BLaER1 (cell line): ENCODE measurements around the gene UBIAD1.
A peak's percentile ranks its signal among the peaks of the same experiment; 100 is the strongest.

Source experiments
- H3K27ac ChIP-seq: shearing (Covaris generic); formaldehyde crosslinking; 2 replicates; pipeline ENCODE4 v1.8.1; 2022
- H3K27me3 ChIP-seq: shearing (Covaris generic); formaldehyde crosslinking; 2 replicates; pipeline ENCODE4 v1.8.1; 2022
- H3K36me3 ChIP-seq: shearing (Covaris generic); formaldehyde crosslinking; 2 replicates; pipeline ENCODE4 v1.8.1; 2022
- H3K4me1 ChIP-seq: shearing (Covaris generic); formaldehyde crosslinking; 2 replicates; pipeline ENCODE4 v1.8.1; 2022
- H3K4me2 ChIP-seq: shearing (Covaris generic); formaldehyde crosslinking; 2 replicates; pipeline ENCODE4 v1.8.1; 2022
- H3K4me3 ChIP-seq: shearing (Covaris generic); formaldehyde crosslinking; 2 replicates; pipeline ENCODE4 v1.8.1; 2022
- H3K9ac ChIP-seq: shearing (Covaris generic); formaldehyde crosslinking; 2 replicates; pipeline ENCODE4 v1.8.1; 2022
- H3K9me3 ChIP-seq: shearing (Covaris generic); formaldehyde crosslinking; 2 replicates; pipeline ENCODE4 v1.8.1; 2022
- H4K20me1 ChIP-seq: shearing (Covaris generic); formaldehyde crosslinking; 2 replicates; pipeline ENCODE4 v1.8.1; 2022
- Cebpa-rat ChIP-seq: shearing (Covaris generic); IDR thresholded peaks from 2 replicates; pipeline ENCODE4 v1.8.1; 2022

Gene UBIAD1, protein sequence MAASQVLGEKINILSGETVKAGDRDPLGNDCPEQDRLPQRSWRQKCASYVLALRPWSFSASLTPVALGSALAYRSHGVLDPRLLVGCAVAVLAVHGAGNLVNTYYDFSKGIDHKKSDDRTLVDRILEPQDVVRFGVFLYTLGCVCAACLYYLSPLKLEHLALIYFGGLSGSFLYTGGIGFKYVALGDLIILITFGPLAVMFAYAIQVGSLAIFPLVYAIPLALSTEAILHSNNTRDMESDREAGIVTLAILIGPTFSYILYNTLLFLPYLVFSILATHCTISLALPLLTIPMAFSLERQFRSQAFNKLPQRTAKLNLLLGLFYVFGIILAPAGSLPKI

GRCh38 chr1:11272832-11273594 is at the start of gene UBIAD1:
UBIAD1 (plus strand) TSS chr1:11273198; CDS start chr1:11273532, 334 bp downstream.
- peak within 1 kb of the TSS; percentile 99 for H3K27ac ChIP-seq
- peak within 1 kb of the TSS; percentile 98 for H3K9ac ChIP-seq
- H3K4me1 ChIP-seq: peaks cover 39% of the 10 kb centered on the region
- peaks cover 7% of the 10 kb centered on the region; the same call in 1 of the 2 replicates for H4K20me1 ChIP-seq
- peak within 1 kb of the TSS; percentile 83 for H3K4me3 ChIP-seq
- H3K27me3 ChIP-seq: no peaks in the 10 kb centered on the region
- TF ChIP-seq Cebpa-rat: no peak
- peak within 1 kb of the TSS; percentile 82 for H3K4me2 ChIP-seq
- peaks cover 15% of the 10 kb centered on the region for H3K36me3 ChIP-seq
- H3K9me3 ChIP-seq: no peaks in the 10 kb centered on the region

DNA sequence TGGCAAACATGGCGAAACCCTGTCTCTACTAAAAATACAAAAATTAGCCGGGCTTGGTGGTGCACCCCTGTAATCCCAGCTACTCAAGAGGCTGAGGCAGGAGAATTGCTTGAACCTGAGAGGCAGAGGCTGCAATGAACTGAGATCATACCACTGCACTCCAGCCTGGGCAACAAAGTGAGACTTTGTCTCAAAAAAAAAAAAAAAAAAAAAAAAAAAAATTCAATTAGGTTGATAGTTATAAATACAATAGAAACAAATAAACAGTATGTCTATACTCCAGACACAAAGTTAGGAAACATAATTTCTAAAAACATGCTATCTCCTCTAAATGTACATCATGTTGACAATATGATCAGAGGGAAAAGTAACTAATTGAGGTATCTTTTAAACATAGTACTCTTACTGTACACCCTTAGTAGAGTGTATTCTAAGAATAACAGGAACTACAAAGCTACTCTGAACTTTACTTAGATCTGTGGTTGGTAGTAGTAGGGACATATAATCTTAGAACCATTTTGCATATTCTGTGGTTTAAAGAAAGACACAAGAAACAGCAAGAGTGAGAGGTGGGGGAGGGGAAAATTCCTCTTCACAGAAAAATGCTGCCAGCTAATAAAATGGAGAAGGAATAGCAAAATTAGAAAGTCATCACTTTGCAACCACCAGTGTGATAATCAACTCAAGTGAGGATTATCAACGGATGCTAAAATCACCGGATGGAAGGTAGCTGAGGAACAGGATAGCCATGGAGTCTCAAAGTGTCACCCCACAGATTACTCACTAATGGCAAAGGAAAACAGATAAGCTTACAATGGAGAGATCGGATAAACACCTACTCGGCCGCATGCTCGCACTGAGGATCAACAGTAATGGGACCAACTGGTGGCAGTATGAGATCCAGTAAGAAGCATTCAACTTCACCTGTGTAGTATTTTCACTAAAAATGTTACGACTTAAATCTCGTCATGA is 45.6 kb upstream of the UBIAD1 start:
- H4K20me1 ChIP-seq: no peaks in the 10 kb centered on the region
- H3K4me3 ChIP-seq: peak overlapping the region; percentile 29
- H3K9me3 ChIP-seq: no peaks in the 10 kb centered on the region
- no peaks in the 10 kb centered on the region for H3K27me3 ChIP-seq
- peaks cover 77% of the 10 kb centered on the region for H3K4me1 ChIP-seq
- TF ChIP-seq Cebpa-rat: no peak
- peaks cover 62% of the 10 kb centered on the region for H3K36me3 ChIP-seq
- H3K4me2 ChIP-seq: peak overlapping the region; percentile 72
- H3K27ac ChIP-seq: peak overlapping the region; percentile 61
- no peak overlapping the region for H3K9ac ChIP-seq

DNA sequence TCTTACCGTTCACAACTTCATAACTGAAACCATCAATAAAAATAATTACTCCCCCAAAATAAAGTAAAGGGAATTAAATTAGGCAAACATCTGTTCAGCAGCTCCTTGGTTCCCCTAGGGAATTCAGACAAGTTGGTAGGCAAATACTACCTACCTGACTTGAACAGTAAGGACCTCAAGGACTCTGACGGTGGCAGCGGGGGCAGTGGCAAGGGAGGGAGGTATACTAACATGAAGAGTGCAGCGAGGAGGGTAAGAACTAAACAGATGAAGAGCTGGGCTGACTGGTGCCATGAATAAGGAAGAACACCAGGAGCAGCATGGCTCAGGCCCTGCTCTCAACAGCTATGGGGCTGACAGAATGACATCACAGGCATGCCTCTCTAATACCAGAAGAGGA is 43.8 kb upstream of the UBIAD1 start:
- Histone ChIP-seq H3K27ac (peak overlapping the region; percentile 61), H3K36me3 (peaks cover 71% of the 10 kb centered on the region), H3K27me3 (no peaks in the 10 kb centered on the region), H3K4me1 (peaks cover 82% of the 10 kb centered on the region), H3K9ac (peak overlapping the region; percentile 2; the same call in 1 of the 2 replicates), H4K20me1 (no peaks in the 10 kb centered on the region), H3K4me2 (peak overlapping the region; percentile 72), H3K4me3 (no peak overlapping the region), H3K9me3 (no peaks in the 10 kb centered on the region)
- no peak for TF ChIP-seq Cebpa-rat

DNA sequence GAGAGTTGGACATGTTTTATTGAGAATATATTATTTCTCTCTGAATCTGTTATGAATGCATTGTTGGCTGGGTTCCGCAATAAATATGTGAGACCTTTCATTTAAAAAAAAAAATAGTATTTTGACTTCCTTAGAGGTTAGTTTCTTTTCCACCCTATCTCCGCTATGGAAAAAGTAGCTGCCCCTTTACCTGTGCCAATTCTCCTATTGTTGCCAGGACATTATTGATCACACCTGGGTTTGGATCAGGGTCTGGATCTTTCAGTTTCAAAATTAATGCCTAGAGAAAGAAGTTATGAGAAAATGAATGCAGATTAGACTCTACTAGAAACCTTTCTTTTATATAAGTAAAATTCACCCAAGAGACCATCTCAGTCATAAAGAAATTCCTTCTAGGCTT is 39.8 kb upstream of the UBIAD1 start:
- Histone ChIP-seq H3K4me2 (no peak overlapping the region), H3K4me3 (no peak overlapping the region), H3K27ac (no peak overlapping the region), H4K20me1 (no peaks in the 10 kb centered on the region), H3K9ac (no peak overlapping the region), H3K27me3 (no peaks in the 10 kb centered on the region), H3K4me1 (peaks cover 69% of the 10 kb centered on the region), H3K36me3 (peaks cover 96% of the 10 kb centered on the region), H3K9me3 (no peaks in the 10 kb centered on the region)
- TF ChIP-seq Cebpa-rat: no peak

- Histone ChIP-seq H3K9me3 (no peaks in the 10 kb centered on the region), H4K20me1 (no peaks in the 10 kb centered on the region), H3K9ac (no peak overlapping the region), H3K27ac (0 out of 2 replicates have a peak overlapping the region, but pooled peaks have one; percentile 18), H3K4me3 (no peak overlapping the region), H3K27me3 (no peaks in the 10 kb centered on the region), H3K4me1 (peaks cover 30% of the 10 kb centered on the region), H3K4me2 (peak overlapping the region; percentile 49), H3K36me3 (peaks cover 96% of the 10 kb centered on the region)
- no peak for TF ChIP-seq Cebpa-rat
Observed at GRCh38 chr1:11237356-11237755, 35.6 kb upstream of the UBIAD1 start.

DNA sequence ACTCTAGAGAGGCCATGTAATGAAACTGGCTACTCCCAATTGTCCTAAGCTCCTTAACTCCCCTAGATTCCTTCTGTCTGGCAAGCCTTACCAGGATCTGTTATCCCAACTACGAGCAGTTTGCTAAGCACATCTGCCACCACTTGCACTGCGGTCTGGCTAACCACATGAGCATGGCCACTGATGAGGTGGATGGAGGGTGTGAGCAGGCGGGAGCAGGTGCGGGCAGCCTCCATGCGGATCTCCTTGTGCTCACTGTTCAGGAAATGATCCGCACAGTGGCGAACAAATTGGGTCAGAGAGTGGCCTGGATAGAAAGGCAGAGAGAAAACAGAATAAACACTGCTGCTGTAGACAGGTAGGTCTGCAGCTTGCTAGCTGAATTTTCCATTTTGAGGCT is 34.7 kb upstream of the UBIAD1 start:
- Histone ChIP-seq H3K4me3 (no peak overlapping the region), H3K36me3 (peaks cover 96% of the 10 kb centered on the region), H4K20me1 (no peaks in the 10 kb centered on the region), H3K4me1 (peaks cover 30% of the 10 kb centered on the region), H3K9ac (no peak overlapping the region), H3K4me2 (no peak overlapping the region), H3K27ac (no peak overlapping the region), H3K9me3 (no peaks in the 10 kb centered on the region), H3K27me3 (no peaks in the 10 kb centered on the region)
- TF ChIP-seq Cebpa-rat: no peak

GRCh38 chr1:11245248-11245647 is 27.8 kb upstream of the UBIAD1 start:
- Histone ChIP-seq H3K4me2 (no peak overlapping the region), H3K4me3 (no peak overlapping the region), H3K27ac (no peak overlapping the region), H3K9ac (no peak overlapping the region), H3K4me1 (peaks cover 28% of the 10 kb centered on the region), H3K36me3 (peaks cover 80% of the 10 kb centered on the region), H3K9me3 (no peaks in the 10 kb centered on the region), H3K27me3 (no peaks in the 10 kb centered on the region), H4K20me1 (no peaks in the 10 kb centered on the region)
- TF ChIP-seq Cebpa-rat: no peak

DNA sequence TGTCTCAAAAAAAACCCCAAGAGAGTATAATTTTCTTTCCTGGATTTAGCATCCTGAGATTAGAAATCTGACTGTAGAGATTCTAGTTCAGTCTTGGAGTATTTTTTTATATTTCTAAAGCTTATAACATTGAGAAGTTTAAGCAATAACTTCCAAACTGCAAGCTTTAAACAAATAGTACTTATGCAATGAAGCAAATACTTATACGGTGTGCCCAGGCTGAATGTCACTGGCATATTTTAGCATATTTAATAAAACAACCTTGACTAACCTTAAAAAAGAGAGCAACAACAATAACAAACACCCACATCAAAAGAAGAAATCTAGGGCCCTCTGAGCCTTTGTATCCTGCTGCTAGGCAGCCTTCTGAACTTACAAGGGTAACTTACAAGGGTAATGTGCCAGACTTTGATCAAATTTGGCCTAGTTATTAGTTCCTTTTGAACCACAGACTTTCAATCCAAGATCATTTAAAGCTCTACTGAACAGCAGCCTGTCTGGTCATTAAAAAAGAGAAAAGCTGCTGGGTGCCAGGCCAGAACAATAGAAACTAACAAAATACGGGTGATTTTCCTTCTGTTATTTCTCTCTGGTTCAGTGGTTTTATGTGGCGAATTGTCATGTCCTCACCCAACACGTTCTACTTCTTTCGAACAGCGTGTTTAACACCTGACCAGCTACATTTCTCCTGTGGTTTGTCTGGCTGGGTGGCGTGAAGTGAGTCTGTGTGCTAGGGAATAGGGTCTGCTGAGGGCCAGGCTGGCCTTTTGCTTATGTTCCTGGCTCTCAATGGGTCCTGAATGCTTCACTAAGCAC is 26.9 kb upstream of the UBIAD1 start:
- H3K36me3 ChIP-seq: peaks cover 80% of the 10 kb centered on the region
- H3K27me3 ChIP-seq: no peaks in the 10 kb centered on the region
- TF ChIP-seq Cebpa-rat: no peak
- peak overlapping the region; percentile 50 for H3K4me2 ChIP-seq
- no peak overlapping the region for H3K4me3 ChIP-seq
- peaks cover 28% of the 10 kb centered on the region for H3K4me1 ChIP-seq
- H3K27ac ChIP-seq: peak overlapping the region; percentile 39
- H3K9me3 ChIP-seq: no peaks in the 10 kb centered on the region
- H4K20me1 ChIP-seq: no peaks in the 10 kb centered on the region
- H3K9ac ChIP-seq: no peak overlapping the region

DNA sequence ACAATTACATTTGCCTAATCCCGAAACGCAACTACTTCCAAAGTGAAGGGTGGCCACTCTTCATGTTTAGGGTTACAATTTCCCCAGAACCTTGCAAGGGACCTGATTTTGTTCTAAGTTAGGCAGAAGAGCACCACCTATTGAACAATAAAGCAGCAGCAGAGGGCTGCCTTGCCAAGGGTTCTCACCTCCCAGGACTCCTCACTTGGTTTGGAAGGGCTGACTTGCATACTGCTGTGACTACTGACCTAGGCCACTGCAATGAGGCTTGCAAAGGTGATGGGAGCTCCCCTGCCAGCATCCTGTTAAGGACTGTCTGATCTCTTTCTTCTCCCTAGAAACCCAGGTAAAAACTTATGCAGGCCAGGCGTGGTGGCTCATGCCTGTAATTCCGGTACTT is 24.8 kb upstream of the UBIAD1 start:
- Histone ChIP-seq H3K9me3 (no peaks in the 10 kb centered on the region), H3K4me1 (peaks cover 28% of the 10 kb centered on the region), H4K20me1 (no peaks in the 10 kb centered on the region), H3K9ac (no peak overlapping the region), H3K4me2 (no peak overlapping the region), H3K27ac (no peak overlapping the region), H3K27me3 (no peaks in the 10 kb centered on the region), H3K4me3 (no peak overlapping the region), H3K36me3 (peaks cover 82% of the 10 kb centered on the region)
- TF ChIP-seq Cebpa-rat: no peak
